D721Med (cell line): ENCODE measurements around the gene PLIN5.

Experiments used
- DNase-seq: peaks from one replicate; pipeline ENCODE4 v3.0.0; 2011; ENCODE audit warnings: low spot score; ENCODE audit not compliant: insufficient read length
- FAIRE-seq: peaks from 2 replicates; lab custom pipeline; 2011; peaks lifted over from hg19 to GRCh38; lab: Jason Lieb, UNC
- TF ChIP-seq, protein P1 (sequence below): IDR thresholded peaks from 2 replicates; pipeline ENCODE4 v1.5.1; 2012; ENCODE audit warnings: mild to moderate bottlenecking, control low read depth; ENCODE audit not compliant: insufficient read depth; ENCODE audit errors: missing control alignments

Gene PLIN5

DNA sequence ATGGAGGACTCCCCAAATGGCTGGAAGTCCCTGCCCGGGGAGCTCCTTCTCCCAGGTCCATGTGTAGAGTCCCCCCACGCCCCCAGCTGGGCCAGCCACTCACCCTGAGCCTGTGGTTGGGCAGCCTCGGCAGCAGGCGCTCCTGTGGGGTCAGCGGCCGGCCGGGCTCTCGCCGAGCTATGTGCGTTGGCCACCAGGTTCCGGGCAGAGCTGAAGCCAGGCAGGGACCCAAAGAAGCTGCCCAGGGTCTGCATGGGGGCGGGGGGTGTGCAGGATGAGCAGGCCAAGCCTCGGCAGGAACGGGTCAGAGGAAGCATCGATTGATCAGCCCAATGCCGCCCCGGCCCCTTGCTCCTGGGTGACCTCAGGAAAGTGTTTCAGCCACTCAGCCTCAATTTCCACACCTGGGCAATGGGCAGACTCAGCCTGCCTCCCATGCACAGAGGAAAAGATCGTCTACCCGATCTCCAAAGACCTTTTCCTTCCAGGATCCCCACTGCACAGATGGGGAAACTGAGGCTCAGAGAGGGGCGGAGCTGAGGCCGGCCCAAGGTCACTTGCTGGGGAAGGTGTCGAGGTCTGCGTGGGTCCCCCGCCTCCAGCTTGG, 17.5 kb downstream of the PLIN5 start:
- no peak for FAIRE-seq
- no peak for DNase-seq
- TF ChIP-seq, protein P1, sequence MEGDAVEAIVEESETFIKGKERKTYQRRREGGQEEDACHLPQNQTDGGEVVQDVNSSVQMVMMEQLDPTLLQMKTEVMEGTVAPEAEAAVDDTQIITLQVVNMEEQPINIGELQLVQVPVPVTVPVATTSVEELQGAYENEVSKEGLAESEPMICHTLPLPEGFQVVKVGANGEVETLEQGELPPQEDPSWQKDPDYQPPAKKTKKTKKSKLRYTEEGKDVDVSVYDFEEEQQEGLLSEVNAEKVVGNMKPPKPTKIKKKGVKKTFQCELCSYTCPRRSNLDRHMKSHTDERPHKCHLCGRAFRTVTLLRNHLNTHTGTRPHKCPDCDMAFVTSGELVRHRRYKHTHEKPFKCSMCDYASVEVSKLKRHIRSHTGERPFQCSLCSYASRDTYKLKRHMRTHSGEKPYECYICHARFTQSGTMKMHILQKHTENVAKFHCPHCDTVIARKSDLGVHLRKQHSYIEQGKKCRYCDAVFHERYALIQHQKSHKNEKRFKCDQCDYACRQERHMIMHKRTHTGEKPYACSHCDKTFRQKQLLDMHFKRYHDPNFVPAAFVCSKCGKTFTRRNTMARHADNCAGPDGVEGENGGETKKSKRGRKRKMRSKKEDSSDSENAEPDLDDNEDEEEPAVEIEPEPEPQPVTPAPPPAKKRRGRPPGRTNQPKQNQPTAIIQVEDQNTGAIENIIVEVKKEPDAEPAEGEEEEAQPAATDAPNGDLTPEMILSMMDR: no peak

DNA sequence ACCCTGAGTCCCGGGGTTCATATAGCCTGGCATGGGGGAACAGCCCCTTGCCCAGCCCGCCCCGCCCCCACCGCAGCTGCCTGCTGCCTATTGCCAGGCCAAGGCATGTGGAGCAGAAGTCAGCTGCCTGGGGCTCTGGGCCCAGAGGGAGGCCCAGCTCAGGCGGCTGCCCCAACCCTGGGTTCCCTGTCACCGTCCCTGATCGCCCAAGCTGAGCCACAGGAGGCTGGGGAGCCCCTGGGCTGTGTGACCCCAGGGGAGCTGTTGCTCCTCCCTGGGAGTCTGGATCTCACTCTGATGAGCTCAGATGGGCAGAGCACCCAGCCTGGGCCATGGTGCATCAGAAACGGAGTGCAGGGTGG, 18.1 kb downstream of the PLIN5 start:
- TF ChIP-seq, protein P1: no peak
- DNase-seq (no peak), FAIRE-seq (no peak)

DNA sequence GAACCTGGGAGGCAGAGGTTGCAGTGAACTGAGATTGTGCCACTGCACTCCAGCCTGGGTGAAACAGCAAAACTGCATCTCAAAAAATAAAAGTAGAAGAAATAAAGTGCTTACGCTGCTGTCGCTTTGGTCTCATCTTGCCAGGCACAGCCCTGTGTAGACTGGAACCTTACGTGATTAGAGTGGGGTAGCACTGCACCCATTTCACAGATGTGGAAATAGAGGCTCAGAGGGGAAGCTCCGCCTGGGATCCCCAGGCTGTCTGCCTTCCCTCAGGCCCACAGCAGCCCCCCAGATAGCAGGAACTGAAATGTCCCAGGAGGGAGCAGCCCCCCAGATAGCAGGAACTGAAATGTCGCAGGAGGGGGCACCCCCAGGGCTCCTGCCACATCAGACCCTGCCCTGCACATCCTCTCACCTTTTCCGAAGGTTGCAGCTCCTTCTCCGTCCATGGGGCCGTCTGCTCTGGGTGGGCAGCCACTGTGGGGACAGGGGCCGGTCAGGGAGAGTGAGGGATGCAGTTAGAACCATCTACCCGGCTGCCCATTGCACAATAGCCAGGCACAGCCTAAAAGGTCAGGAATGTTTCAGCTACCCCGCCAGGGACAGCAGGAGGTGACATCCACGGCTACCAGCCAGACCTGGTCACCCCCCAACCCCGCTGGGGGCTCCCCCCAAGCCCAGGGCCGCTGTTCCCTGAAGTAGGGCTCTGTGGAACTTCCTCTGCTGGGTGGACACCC, 18.7 kb downstream of the PLIN5 start:
- no peak for FAIRE-seq

DNA sequence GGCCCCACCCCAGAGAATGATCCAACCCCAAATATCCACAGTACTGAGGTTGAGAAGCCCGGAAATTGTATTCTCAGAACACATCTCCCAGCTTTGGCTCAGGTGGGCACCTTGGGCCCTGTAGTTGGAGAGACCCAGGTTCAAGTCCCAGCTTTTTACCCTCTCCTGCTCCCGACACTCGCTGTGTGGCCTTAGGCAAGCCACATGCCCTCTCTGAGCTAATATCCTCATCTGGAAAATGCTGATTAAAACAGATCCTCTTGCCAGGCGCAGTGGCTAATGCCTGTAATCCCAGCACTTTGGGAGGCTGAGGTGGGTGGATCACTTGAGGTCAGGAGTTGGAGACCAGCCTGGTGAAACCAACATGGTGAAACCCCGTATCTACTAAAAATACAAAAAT, 19.3 kb downstream of the PLIN5 start:
- FAIRE-seq (no peak), DNase-seq (no peak)
- TF ChIP-seq, protein P1: no peak

More for the DNA sequence above, 18.7 kb downstream of the PLIN5 start:
- TF ChIP-seq, protein P1: no peak
- no peak for DNase-seq

DNA sequence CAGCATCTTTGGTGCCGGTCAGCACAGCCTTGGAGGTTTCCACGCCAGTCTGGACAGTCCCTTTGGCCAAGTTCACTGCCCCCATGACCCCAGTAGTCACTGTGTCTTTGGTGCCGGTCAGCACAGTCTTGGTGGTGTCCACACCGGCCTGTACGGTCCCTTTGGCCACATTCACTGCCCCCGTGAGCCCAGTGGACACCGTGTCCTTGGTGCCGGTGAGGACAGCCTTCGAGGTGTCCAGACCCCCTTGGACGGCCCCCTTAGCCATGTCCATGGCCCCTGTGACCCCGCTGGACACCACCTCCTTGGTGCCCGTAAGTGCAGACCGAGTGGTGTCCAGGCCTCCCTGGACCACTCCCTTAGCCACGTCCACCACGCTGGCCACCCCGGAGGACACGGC, 21.8 kb downstream of the PLIN5 start:
- DNase-seq: no peak
- no peak for FAIRE-seq
- TF ChIP-seq, protein P1: no peak

DNA sequence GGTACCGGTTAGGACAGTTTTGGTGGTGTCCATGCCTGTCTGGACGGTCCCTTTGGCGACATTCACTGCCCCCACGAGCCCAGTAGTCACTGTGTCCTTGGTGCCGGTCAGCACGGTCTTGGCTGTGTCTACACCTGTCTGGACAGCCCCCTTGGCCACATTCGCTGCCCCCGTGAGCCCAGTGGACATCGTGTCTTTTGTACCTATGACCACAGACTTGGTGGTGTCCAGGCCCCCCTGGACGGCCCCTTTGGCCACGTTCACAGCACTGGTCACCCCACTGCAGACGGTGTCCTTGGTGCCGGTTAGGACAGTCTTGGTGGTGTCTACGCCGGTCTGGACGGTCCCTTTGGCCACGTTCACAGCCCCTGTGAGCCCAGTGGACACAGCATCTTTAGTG, 23.0 kb downstream of the PLIN5 start:
- TF ChIP-seq, protein P1: no peak
- DNase-seq: no peak
- FAIRE-seq: no peak
